Measurements from ENCODE around the gene DLGAP1.

The DLGAP1 gene

DNA sequence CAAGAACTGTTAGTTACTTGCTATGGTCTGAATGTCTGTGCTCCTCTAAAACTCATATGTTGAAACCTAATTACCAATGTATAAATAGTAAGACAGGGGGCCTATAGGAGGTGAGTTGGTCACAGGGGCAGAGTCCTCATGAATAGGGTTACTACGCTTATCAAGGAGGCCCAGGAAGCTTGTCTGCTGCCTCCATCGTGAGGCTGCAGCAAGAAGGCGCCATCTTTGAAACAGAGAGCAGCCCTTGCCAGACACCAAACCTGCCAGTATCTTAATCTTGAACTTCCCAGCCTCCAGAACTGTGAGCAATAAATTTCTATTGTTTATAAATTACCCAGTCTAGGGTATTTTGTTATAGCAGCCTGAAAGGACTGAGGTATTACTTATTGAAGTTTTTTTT lies 926.0 kb downstream of the DLGAP1 start:
- H3K9ac ChIP-seq (ENCODE audit: low read depth, low read length) = no peak overlapping the region
- peaks cover 29% of the 10 kb centered on the region for H3K4me1 ChIP-seq (ENCODE audit: control insufficient read depth, insufficient read depth, low read length)
- H3K27me3 ChIP-seq (ENCODE audit: control insufficient read depth, insufficient read depth, low read length) = no peaks in the 10 kb centered on the region
- no peaks in the 10 kb centered on the region for H3K36me3 ChIP-seq (ENCODE audit: control insufficient read depth, insufficient read depth, low read length)
- H3K9me3 ChIP-seq (ENCODE audit: control insufficient read depth, insufficient read depth, low read length) = peaks cover 3% of the 10 kb centered on the region
- no peak overlapping the region for H3K4me3 ChIP-seq (ENCODE audit: low read depth, low read length)
- H3K27ac ChIP-seq (ENCODE audit: low read depth, low read length) = no peak overlapping the region

DNA sequence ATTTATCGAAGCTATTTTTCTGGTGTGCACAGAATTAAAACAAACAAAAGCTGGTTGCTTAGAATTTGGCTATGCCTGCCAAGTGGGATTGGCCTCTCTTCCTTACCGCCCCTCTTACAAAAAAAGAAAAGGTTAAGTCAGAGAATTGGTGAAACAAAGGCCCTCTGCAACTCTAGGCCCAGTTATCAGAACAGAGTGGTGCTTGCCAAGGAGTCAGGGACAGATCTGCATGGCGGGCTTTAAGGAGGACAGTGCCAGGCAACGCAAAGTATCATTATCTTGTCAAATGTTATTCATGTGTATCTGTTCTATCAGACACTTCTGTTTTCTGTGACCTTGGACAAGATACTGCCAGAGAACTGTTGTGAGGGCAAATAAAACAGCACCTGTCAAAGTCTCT lies 926.9 kb downstream of the DLGAP1 start:
- no peak overlapping the region for H3K27ac ChIP-seq (ENCODE audit: low read depth, low read length)
- peaks cover 29% of the 10 kb centered on the region for H3K4me1 ChIP-seq (ENCODE audit: control insufficient read depth, insufficient read depth, low read length)
- no peak overlapping the region for H3K4me3 ChIP-seq (ENCODE audit: low read depth, low read length)
- no peaks in the 10 kb centered on the region for H3K36me3 ChIP-seq (ENCODE audit: control insufficient read depth, insufficient read depth, low read length)
- no peak overlapping the region for H3K9ac ChIP-seq (ENCODE audit: low read depth, low read length)
- peaks cover 6% of the 10 kb centered on the region for H3K9me3 ChIP-seq (ENCODE audit: control insufficient read depth, insufficient read depth, low read length)
- H3K27me3 ChIP-seq (ENCODE audit: control insufficient read depth, insufficient read depth, low read length) = no peaks in the 10 kb centered on the region

- no peaks in the 10 kb centered on the region for H3K27me3 ChIP-seq (ENCODE audit: control insufficient read depth, insufficient read depth, low read length)
- peak overlapping the region; percentile 78 for H3K27ac ChIP-seq (ENCODE audit: low read depth, low read length)
- no peaks in the 10 kb centered on the region for H3K36me3 ChIP-seq (ENCODE audit: control insufficient read depth, insufficient read depth, low read length)
- H3K4me1 ChIP-seq (ENCODE audit: control insufficient read depth, insufficient read depth, low read length) = peaks cover 29% of the 10 kb centered on the region
- peak overlapping the region; percentile 5 for H3K9ac ChIP-seq (ENCODE audit: low read depth, low read length)
- peak overlapping the region; percentile 0; the same call in 1 of the 2 replicates for H3K4me3 ChIP-seq (ENCODE audit: low read depth, low read length)
- peaks cover 6% of the 10 kb centered on the region for H3K9me3 ChIP-seq (ENCODE audit: control insufficient read depth, insufficient read depth, low read length)
Observed at GRCh38 chr18:3526421-3527354, 928.4 kb downstream of the DLGAP1 start.

DNA sequence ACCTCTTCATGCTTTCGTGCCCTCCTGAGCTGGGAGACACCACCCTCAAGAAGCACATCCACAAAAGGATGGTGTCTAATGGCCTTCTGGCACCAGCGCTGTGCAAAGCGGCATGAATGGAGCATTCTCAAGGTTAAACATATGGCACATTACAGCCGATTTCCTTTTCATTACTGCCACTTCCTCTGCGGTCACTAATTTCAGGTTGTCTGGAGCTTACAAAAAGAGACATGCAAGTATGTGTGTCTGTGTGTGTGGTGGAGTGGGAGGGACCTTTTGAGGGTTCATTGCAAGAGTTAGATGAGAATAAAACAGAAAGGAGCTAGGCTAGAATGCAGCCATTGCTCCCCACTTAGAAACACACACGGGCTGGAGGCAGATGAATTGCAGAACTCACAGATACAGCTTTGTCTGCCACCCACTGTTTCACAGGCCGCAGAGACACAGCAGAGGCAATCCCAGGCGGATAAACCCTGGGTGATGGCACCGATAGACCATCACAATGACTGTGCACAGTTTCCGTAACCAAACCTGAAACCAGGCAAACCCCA lies 929.2 kb downstream of the DLGAP1 start:
- peak overlapping the region; percentile 5 for H3K9ac ChIP-seq (ENCODE audit: low read depth, low read length)
- H3K9me3 ChIP-seq (ENCODE audit: control insufficient read depth, insufficient read depth, low read length) = peaks cover 6% of the 10 kb centered on the region
- peak overlapping the region; percentile 78 for H3K27ac ChIP-seq (ENCODE audit: low read depth, low read length)
- no peaks in the 10 kb centered on the region for H3K27me3 ChIP-seq (ENCODE audit: control insufficient read depth, insufficient read depth, low read length)
- peaks cover 33% of the 10 kb centered on the region for H3K4me1 ChIP-seq (ENCODE audit: control insufficient read depth, insufficient read depth, low read length)
- H3K36me3 ChIP-seq (ENCODE audit: control insufficient read depth, insufficient read depth, low read length) = no peaks in the 10 kb centered on the region
- no peak overlapping the region for H3K4me3 ChIP-seq (ENCODE audit: low read depth, low read length)

- Histone ChIP-seq H3K27ac (ENCODE audit: low read depth, low read length) (no peak overlapping the region), H3K4me1 (ENCODE audit: control insufficient read depth, insufficient read depth, low read length) (peaks cover 44% of the 10 kb centered on the region), H3K9ac (ENCODE audit: low read depth, low read length) (no peak overlapping the region), H3K4me3 (ENCODE audit: low read depth, low read length) (no peak overlapping the region), H3K9me3 (ENCODE audit: control insufficient read depth, insufficient read depth, low read length) (peaks cover 6% of the 10 kb centered on the region), H3K36me3 (ENCODE audit: control insufficient read depth, insufficient read depth, low read length) (no peaks in the 10 kb centered on the region), H3K27me3 (ENCODE audit: control insufficient read depth, insufficient read depth, low read length) (no peaks in the 10 kb centered on the region)
Observed at GRCh38 chr18:3524706-3525105, 930.4 kb downstream of the DLGAP1 start.

DNA sequence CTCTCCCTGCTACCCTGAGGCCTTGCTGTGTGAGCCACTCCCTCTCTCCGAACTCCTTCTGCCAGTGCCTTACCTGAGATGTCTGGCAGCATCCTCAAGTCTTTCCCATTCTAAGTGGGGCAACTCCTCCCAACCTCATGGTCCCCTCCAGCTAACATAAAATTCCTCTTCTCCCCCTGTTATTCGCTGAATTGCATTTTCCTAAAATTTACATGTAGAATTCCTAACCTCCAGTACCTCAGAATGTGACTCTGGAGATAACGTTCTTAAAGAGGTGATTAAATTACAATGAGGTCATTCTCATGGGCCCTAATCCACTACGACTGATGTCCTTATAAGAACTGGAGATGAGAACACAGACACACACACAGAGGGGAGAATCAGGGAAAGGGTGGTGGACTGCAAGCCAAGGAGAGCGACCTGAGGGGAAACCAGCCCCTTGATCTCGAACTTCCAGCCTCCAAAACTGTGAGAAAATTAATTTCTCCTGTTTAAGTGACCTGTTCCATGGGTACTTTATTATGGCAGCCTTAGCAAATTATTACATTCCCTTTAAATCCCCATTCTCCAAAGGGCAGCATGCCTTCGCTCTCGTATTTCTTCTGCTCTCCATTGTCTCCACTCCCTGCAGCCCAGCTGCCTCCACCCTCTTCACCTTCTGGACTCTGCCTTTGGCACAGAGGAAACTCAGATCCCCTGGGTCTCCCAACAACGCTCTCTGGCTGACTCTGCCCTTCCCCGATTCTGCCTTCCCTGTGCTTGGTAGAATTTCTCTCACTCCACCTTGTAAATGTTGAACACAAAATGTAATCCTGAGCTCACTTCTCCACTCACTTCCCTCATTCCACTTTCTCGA lies 934.6 kb downstream of the DLGAP1 start:
- H3K27ac ChIP-seq (ENCODE audit: low read depth, low read length) = no peak overlapping the region
- peak overlapping the region; percentile 8 for H3K9ac ChIP-seq (ENCODE audit: low read depth, low read length)
- peaks cover 6% of the 10 kb centered on the region for H3K9me3 ChIP-seq (ENCODE audit: control insufficient read depth, insufficient read depth, low read length)
- H3K36me3 ChIP-seq (ENCODE audit: control insufficient read depth, insufficient read depth, low read length) = no peaks in the 10 kb centered on the region
- no peak overlapping the region for H3K4me3 ChIP-seq (ENCODE audit: low read depth, low read length)
- no peaks in the 10 kb centered on the region for H3K27me3 ChIP-seq (ENCODE audit: control insufficient read depth, insufficient read depth, low read length)
- H3K4me1 ChIP-seq (ENCODE audit: control insufficient read depth, insufficient read depth, low read length) = peaks cover 16% of the 10 kb centered on the region

- H3K4me3 ChIP-seq (ENCODE audit: low read depth, low read length) = no peak overlapping the region
- no peak overlapping the region for H3K27ac ChIP-seq (ENCODE audit: low read depth, low read length)
- H3K9ac ChIP-seq (ENCODE audit: low read depth, low read length) = no peak overlapping the region
- H3K27me3 ChIP-seq (ENCODE audit: control insufficient read depth, insufficient read depth, low read length) = no peaks in the 10 kb centered on the region
- H3K4me1 ChIP-seq (ENCODE audit: control insufficient read depth, insufficient read depth, low read length) = peaks cover 13% of the 10 kb centered on the region
- H3K9me3 ChIP-seq (ENCODE audit: control insufficient read depth, insufficient read depth, low read length) = no peaks in the 10 kb centered on the region
- H3K36me3 ChIP-seq (ENCODE audit: control insufficient read depth, insufficient read depth, low read length) = no peaks in the 10 kb centered on the region
Observed at GRCh38 chr18:3514312-3515216, 940.5 kb downstream of the DLGAP1 start.

DNA sequence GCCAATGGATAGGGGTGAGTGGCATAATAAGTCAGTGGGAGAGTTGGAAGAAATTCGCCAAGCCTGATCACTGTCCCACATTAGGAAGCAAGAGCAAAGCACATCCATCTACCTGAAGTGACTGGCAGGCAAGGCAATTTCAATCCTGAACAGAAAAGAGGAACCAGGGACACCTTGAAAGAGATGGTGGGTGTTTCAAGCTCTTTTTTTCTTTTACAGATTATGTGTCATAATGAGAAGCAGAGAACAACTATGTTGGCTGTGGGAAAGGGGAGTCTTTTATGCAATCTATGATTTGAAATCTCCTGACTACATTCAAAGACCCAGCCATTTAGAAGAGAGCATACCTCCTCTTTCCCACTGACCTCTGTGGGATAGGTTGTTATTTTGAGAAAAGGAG lies 941.6 kb downstream of the DLGAP1 start:
- H3K27me3 ChIP-seq (ENCODE audit: control insufficient read depth, insufficient read depth, low read length) = no peaks in the 10 kb centered on the region
- no peaks in the 10 kb centered on the region for H3K9me3 ChIP-seq (ENCODE audit: control insufficient read depth, insufficient read depth, low read length)
- no peak overlapping the region for H3K4me3 ChIP-seq (ENCODE audit: low read depth, low read length)
- no peak overlapping the region for H3K9ac ChIP-seq (ENCODE audit: low read depth, low read length)
- H3K36me3 ChIP-seq (ENCODE audit: control insufficient read depth, insufficient read depth, low read length) = no peaks in the 10 kb centered on the region
- peaks cover 22% of the 10 kb centered on the region for H3K4me1 ChIP-seq (ENCODE audit: control insufficient read depth, insufficient read depth, low read length)
- no peak overlapping the region for H3K27ac ChIP-seq (ENCODE audit: low read depth, low read length)

GRCh38 chr18:3511980-3512379 lies 943.1 kb downstream of the DLGAP1 start:
- no peaks in the 10 kb centered on the region for H3K36me3 ChIP-seq (ENCODE audit: control insufficient read depth, insufficient read depth, low read length)
- H3K27ac ChIP-seq (ENCODE audit: low read depth, low read length) = no peak overlapping the region
- no peaks in the 10 kb centered on the region for H3K27me3 ChIP-seq (ENCODE audit: control insufficient read depth, insufficient read depth, low read length)
- H3K9ac ChIP-seq (ENCODE audit: low read depth, low read length) = no peak overlapping the region
- peaks cover 23% of the 10 kb centered on the region for H3K4me1 ChIP-seq (ENCODE audit: control insufficient read depth, insufficient read depth, low read length)
- no peaks in the 10 kb centered on the region for H3K9me3 ChIP-seq (ENCODE audit: control insufficient read depth, insufficient read depth, low read length)
- H3K4me3 ChIP-seq (ENCODE audit: low read depth, low read length) = no peak overlapping the region

- Histone ChIP-seq H3K4me3 (ENCODE audit: low read depth, low read length) (no peak overlapping the region), H3K9me3 (ENCODE audit: control insufficient read depth, insufficient read depth, low read length) (no peaks in the 10 kb centered on the region), H3K36me3 (ENCODE audit: control insufficient read depth, insufficient read depth, low read length) (no peaks in the 10 kb centered on the region), H3K4me1 (ENCODE audit: control insufficient read depth, insufficient read depth, low read length) (peaks cover 23% of the 10 kb centered on the region), H3K27me3 (ENCODE audit: control insufficient read depth, insufficient read depth, low read length) (no peaks in the 10 kb centered on the region), H3K9ac (ENCODE audit: low read depth, low read length) (no peak overlapping the region), H3K27ac (ENCODE audit: low read depth, low read length) (no peak overlapping the region)
Observed at GRCh38 chr18:3510896-3511295, 944.2 kb downstream of the DLGAP1 start.

All from HUES48 (cell line).